Measurements from ENCODE around the gene WWOX.

DNA sequence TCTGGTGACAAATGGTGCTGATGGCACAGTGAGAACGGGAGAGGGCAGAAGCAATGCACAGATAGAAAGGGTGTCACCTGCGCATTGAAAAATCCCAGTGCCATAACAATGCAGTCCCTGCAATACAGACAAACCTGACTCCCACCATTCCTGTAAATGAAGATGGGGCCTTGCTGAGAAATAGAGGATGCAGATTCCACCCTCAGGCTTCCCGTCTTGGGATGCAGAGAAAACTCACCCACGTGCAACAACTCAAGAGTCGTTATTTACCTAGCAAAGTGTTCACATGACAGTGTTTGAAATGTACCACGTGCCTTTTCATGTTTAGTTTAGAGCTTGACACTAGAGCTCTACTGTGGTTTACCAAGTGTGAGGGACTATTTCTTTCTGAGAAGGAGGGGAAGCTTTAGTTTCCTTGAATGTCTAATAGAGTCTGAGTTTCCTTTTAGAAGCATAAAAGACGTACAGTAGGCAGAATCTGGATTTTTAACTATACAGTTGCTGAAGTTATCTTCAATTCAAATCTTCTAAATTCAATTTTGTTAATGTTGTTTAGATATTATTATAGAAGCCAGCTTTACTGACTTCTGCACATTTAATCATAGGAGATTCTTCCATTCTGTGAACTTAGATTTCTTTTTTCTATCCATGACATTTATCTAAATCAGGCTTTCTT is 35.6 kb downstream of the WWOX start:
- TF ChIP-seq POLR2A (IDR thresholded peaks at IDR 0.05; ENCODE audit: low read length) (no peak), CEBPB (IDR thresholded peaks at IDR 0.05) (no peak), SMC3 (IDR thresholded peaks at IDR 0.05) (no peak), KDM5A (IDR thresholded peaks at IDR 0.05) (no peak), POLR2AphosphoS2 (conservative IDR thresholded peaks at IDR 0.05; ENCODE audit: low read length) (no peak), KDM1A (IDR thresholded peaks at IDR 0.05; ENCODE audit: low read depth) (no peak), RAD21 (conservative IDR thresholded peaks at IDR 0.05 in 1 of 2, IDR thresholded peaks at IDR 0.05 in 1 of 2) (no peak), ZFP36 (IDR thresholded peaks at IDR 0.05; ENCODE audit: borderline replicate concordance, partially characterized antibody) (no peak)
- TF ChIP-seq, protein P1, sequence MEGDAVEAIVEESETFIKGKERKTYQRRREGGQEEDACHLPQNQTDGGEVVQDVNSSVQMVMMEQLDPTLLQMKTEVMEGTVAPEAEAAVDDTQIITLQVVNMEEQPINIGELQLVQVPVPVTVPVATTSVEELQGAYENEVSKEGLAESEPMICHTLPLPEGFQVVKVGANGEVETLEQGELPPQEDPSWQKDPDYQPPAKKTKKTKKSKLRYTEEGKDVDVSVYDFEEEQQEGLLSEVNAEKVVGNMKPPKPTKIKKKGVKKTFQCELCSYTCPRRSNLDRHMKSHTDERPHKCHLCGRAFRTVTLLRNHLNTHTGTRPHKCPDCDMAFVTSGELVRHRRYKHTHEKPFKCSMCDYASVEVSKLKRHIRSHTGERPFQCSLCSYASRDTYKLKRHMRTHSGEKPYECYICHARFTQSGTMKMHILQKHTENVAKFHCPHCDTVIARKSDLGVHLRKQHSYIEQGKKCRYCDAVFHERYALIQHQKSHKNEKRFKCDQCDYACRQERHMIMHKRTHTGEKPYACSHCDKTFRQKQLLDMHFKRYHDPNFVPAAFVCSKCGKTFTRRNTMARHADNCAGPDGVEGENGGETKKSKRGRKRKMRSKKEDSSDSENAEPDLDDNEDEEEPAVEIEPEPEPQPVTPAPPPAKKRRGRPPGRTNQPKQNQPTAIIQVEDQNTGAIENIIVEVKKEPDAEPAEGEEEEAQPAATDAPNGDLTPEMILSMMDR (IDR thresholded peaks at IDR 0.05): no peak
- TF ChIP-seq, protein P2, sequence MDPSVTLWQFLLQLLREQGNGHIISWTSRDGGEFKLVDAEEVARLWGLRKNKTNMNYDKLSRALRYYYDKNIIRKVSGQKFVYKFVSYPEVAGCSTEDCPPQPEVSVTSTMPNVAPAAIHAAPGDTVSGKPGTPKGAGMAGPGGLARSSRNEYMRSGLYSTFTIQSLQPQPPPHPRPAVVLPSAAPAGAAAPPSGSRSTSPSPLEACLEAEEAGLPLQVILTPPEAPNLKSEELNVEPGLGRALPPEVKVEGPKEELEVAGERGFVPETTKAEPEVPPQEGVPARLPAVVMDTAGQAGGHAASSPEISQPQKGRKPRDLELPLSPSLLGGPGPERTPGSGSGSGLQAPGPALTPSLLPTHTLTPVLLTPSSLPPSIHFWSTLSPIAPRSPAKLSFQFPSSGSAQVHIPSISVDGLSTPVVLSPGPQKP (IDR thresholded peaks at IDR 0.05; ENCODE audit: low read depth, low read length): no peak
